ENCODE data around the gene DOCK2. TPM values are rescaled to one million over a fixed set of nuclear protein-coding genes. Genes with fewer than 3 reads are reported as not detected.
A peak's percentile ranks its signal among the peaks of the same experiment; 100 is the strongest.

The DOCK2 gene
- polyA plus RNA-seq, 3 donors = 57.5 to 178 (median 115) TPM

DNA sequence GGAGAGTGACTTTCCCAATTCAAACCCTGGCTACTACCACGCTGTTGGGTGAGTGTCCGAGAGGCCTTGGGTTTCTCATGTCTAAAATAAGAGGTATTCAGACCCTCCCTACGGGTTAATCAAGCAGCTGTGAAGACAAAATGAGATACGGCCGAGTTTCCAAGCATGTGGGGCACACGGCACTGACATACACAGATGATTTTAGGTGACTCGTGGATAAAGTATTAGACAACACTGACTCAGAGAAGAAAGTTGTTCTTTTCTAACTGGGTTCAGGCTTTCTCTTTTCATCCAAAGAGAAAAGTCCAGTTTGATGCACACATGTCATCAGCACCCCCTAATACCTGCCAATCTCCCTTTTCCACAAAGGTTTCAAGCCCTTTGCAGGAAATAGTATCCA is 484.2 kb downstream of the DOCK2 start:
- H3K4me1 Mint-ChIP-seq = no peaks in the 10 kb centered on the region
- Histone ChIP-seq H3K9ac (ENCODE audit: insufficient read depth, low read length, poor library complexity, severe bottlenecking) (no peak overlapping the region), H3K79me2 (ENCODE audit: insufficient read depth, low read length) (no peaks in the 10 kb centered on the region), H3K27me3 (ENCODE audit: control insufficient read depth in 2 of 2, insufficient read depth in 2 of 2, low read length in 2 of 2) (no peaks in the 10 kb centered on the region), H3K27ac (ENCODE audit: low read depth in 1 of 2, low read length in 2 of 2) (no peak overlapping the region), H3K9me3 (replicated peaks in 1 of 2; ENCODE audit: control insufficient read depth in 1 of 2, insufficient read depth in 1 of 2, low read length in 2 of 2) (peaks cover 0 to 7% of the 10 kb centered on the region in 2 donors), H3K4me2 (replicated peaks; ENCODE audit: extremely low read depth, low read length, poor library complexity, severe bottlenecking) (no peak overlapping the region), H3K4me3 (replicated peaks in 1 of 3; ENCODE audit: low read depth in 2 of 3, low read length in 3 of 3) (no peak overlapping the region), H3K36me3 (replicated peaks in 1 of 2; ENCODE audit: control insufficient read depth in 1 of 2, insufficient read depth in 2 of 2, low read length in 2 of 2) (no peaks in the 10 kb centered on the region), H4K20me1 (ENCODE audit: insufficient read depth, low read length) (no peaks in the 10 kb centered on the region), H3K4me1 (ENCODE audit: control insufficient read depth in 1 of 2, insufficient read depth in 2 of 2, low read length in 2 of 2) (no peaks in the 10 kb centered on the region), H2AFZ (ENCODE audit: insufficient read depth, low read depth, low read length, poor library complexity, severe bottlenecking) (no peak overlapping the region)
- peak overlapping the region in 1 of 7 donors; percentile 16 for H3K27ac Mint-ChIP-seq
- H3K36me3 Mint-ChIP-seq = no peaks in the 10 kb centered on the region
- intact Hi-C loops (cut with micrococcal nuclease) = no loop called here
- H3K4me3 Mint-ChIP-seq = no peak overlapping the region
- H3K9me3 Mint-ChIP-seq = peaks cover 5 to 14% (median 9%) of the 10 kb centered on the region in 7 donors
- no peak for DNase-seq
- 96% methylated on average over 6 of the region's 7 CpGs for WGBS (ENCODE audit: insufficient coverage)
- TF ChIP-seq, protein P1, sequence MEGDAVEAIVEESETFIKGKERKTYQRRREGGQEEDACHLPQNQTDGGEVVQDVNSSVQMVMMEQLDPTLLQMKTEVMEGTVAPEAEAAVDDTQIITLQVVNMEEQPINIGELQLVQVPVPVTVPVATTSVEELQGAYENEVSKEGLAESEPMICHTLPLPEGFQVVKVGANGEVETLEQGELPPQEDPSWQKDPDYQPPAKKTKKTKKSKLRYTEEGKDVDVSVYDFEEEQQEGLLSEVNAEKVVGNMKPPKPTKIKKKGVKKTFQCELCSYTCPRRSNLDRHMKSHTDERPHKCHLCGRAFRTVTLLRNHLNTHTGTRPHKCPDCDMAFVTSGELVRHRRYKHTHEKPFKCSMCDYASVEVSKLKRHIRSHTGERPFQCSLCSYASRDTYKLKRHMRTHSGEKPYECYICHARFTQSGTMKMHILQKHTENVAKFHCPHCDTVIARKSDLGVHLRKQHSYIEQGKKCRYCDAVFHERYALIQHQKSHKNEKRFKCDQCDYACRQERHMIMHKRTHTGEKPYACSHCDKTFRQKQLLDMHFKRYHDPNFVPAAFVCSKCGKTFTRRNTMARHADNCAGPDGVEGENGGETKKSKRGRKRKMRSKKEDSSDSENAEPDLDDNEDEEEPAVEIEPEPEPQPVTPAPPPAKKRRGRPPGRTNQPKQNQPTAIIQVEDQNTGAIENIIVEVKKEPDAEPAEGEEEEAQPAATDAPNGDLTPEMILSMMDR (IDR thresholded peaks at IDR 0.05) = no peak
- H3K27me3 Mint-ChIP-seq (ENCODE audit: low read depth in 3 of 3) = peaks cover 3 to 4% (median 3%) of the 10 kb centered on the region in 3 donors

DNA sequence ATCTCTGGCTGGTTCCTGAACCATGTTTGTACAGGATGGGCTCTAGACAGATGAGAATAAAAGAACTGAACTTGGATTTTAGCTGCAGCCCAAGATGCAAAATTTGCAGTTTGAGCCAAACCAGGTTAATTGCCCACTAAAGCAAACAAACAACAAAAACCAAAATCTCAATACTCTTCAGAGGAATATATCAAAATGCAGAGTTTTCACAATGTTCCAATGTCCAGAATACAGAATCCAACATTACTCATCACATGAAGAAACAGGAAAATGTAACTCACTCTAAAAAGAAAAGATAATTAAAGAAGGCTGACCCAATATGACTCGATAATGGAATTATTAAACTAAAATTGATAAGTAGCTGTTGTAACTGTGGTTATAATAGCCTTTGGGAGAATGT is 489.0 kb downstream of the DOCK2 start:
- H3K79me2 ChIP-seq (ENCODE audit: insufficient read depth, low read length) = no peaks in the 10 kb centered on the region
- H3K4me3 Mint-ChIP-seq = no peak overlapping the region
- WGBS (ENCODE audit: insufficient coverage) = no CpG with 5 or more reads among the region's 1 CpG
- no peaks in the 10 kb centered on the region for H3K36me3 ChIP-seq (replicated peaks in 1 of 2; ENCODE audit: control insufficient read depth in 1 of 2, insufficient read depth in 2 of 2, low read length in 2 of 2)
- H3K4me2 ChIP-seq (replicated peaks; ENCODE audit: extremely low read depth, low read length, poor library complexity, severe bottlenecking) = no peak overlapping the region
- no peak overlapping the region for H2AFZ ChIP-seq (ENCODE audit: insufficient read depth, low read depth, low read length, poor library complexity, severe bottlenecking)
- TF ChIP-seq, protein P1 (IDR thresholded peaks at IDR 0.05) = no peak
- H4K20me1 ChIP-seq (ENCODE audit: insufficient read depth, low read length) = no peaks in the 10 kb centered on the region
- no peaks in the 10 kb centered on the region for H3K4me1 ChIP-seq (ENCODE audit: control insufficient read depth in 1 of 2, insufficient read depth in 2 of 2, low read length in 2 of 2)
- H3K9me3 ChIP-seq (replicated peaks in 1 of 2; ENCODE audit: control insufficient read depth in 1 of 2, insufficient read depth in 1 of 2, low read length in 2 of 2) = peaks cover 0 to 12% of the 10 kb centered on the region in 2 donors
- H3K27me3 Mint-ChIP-seq (ENCODE audit: low read depth in 3 of 3) = peaks cover 0 to 4% (median 3%) of the 10 kb centered on the region in 3 donors
- no peak overlapping the region for H3K27ac Mint-ChIP-seq
- no peak overlapping the region for H3K4me3 ChIP-seq (replicated peaks in 1 of 3; ENCODE audit: low read depth in 2 of 3, low read length in 3 of 3)
- H3K27me3 ChIP-seq (ENCODE audit: control insufficient read depth in 2 of 2, insufficient read depth in 2 of 2, low read length in 2 of 2) = no peaks in the 10 kb centered on the region
- no peaks in the 10 kb centered on the region for H3K36me3 Mint-ChIP-seq
- intact Hi-C loops (cut with micrococcal nuclease) = no loop called here
- no peak overlapping the region for H3K27ac ChIP-seq (ENCODE audit: low read depth in 1 of 2, low read length in 2 of 2)
- DNase-seq = no peak
- H3K9ac ChIP-seq (ENCODE audit: insufficient read depth, low read length, poor library complexity, severe bottlenecking) = no peak overlapping the region
- H3K9me3 Mint-ChIP-seq = peaks cover 13 to 31% (median 25%) of the 10 kb centered on the region in 7 donors
- H3K4me1 Mint-ChIP-seq = no peaks in the 10 kb centered on the region

Measured in CD14-positive monocyte (primary cell).